Measurements from ENCODE around the gene CLMP. TPM values are rescaled to one million over a fixed set of nuclear protein-coding genes. Genes with fewer than 3 reads are reported as not detected.

The CLMP gene
- total RNA-seq, 1 experiment from 2014 or later: 25.2 TPM

- no peak for DNase-seq (ENCODE audit: low spot score)
Observed at GRCh38 chr11:123190518-123190917, 4.5 kb downstream of the CLMP start.

- DNase-seq (ENCODE audit: low spot score): peak; percentile 49
Observed at GRCh38 chr11:123188508-123189165, 6.4 kb downstream of the CLMP start.

- no peak for DNase-seq (ENCODE audit: low spot score)
Observed at GRCh38 chr11:123187665-123188507, 7.2 kb downstream of the CLMP start.

GRCh38 chr11:123187248-123187647 lies 7.8 kb downstream of the CLMP start:
- DNase-seq (ENCODE audit: low spot score): no peak

GRCh38 chr11:123186286-123186685 lies 8.8 kb downstream of the CLMP start:
- no peak for DNase-seq (ENCODE audit: low spot score)

- DNase-seq (ENCODE audit: low spot score): no peak
Observed at GRCh38 chr11:123185326-123185725, 9.7 kb downstream of the CLMP start.

GRCh38 chr11:123184531-123184930 lies 10.5 kb downstream of the CLMP start:
- no peak for DNase-seq (ENCODE audit: low spot score)

- DNase-seq (ENCODE audit: low spot score): no peak
Observed at GRCh38 chr11:123183391-123184099, 11.5 kb downstream of the CLMP start.

GRCh38 chr11:123181767-123182500 lies 13.1 kb downstream of the CLMP start:
- DNase-seq (ENCODE audit: low spot score): no peak

GRCh38 chr11:123181075-123181474 lies 14.0 kb downstream of the CLMP start:
- no peak for DNase-seq (ENCODE audit: low spot score)

- no peak for DNase-seq (ENCODE audit: low spot score)
Observed at GRCh38 chr11:123180574-123180973, 14.5 kb downstream of the CLMP start.

GRCh38 chr11:123180166-123180565 lies 14.9 kb downstream of the CLMP start:
- peak; percentile 27 for DNase-seq (ENCODE audit: low spot score)

GRCh38 chr11:123179586-123179985 lies 15.5 kb downstream of the CLMP start:
- no peak for DNase-seq (ENCODE audit: low spot score)

- DNase-seq (ENCODE audit: low spot score): no peak
Observed at GRCh38 chr11:123178186-123178585, 16.9 kb downstream of the CLMP start.

- no peak for DNase-seq (ENCODE audit: low spot score)
Observed at GRCh38 chr11:123176785-123177184, 18.3 kb downstream of the CLMP start.

GRCh38 chr11:123174196-123175183 lies 20.6 kb downstream of the CLMP start:
- DNase-seq (ENCODE audit: low spot score): peak; percentile 83

GRCh38 chr11:123173856-123174186 lies 21.2 kb downstream of the CLMP start:
- DNase-seq (ENCODE audit: low spot score): no peak

- DNase-seq (ENCODE audit: low spot score): peak; percentile 96
Observed at GRCh38 chr11:123173040-123173855, 21.8 kb downstream of the CLMP start.

GRCh38 chr11:123170929-123171328 lies 24.1 kb downstream of the CLMP start:
- no peak for DNase-seq (ENCODE audit: low spot score)

- DNase-seq (ENCODE audit: low spot score): no peak
Observed at GRCh38 chr11:123169821-123170220, 25.2 kb downstream of the CLMP start.

All from H4 (cell line).